Measurements from ENCODE around the gene COA5.

COA5 gene

DNA sequence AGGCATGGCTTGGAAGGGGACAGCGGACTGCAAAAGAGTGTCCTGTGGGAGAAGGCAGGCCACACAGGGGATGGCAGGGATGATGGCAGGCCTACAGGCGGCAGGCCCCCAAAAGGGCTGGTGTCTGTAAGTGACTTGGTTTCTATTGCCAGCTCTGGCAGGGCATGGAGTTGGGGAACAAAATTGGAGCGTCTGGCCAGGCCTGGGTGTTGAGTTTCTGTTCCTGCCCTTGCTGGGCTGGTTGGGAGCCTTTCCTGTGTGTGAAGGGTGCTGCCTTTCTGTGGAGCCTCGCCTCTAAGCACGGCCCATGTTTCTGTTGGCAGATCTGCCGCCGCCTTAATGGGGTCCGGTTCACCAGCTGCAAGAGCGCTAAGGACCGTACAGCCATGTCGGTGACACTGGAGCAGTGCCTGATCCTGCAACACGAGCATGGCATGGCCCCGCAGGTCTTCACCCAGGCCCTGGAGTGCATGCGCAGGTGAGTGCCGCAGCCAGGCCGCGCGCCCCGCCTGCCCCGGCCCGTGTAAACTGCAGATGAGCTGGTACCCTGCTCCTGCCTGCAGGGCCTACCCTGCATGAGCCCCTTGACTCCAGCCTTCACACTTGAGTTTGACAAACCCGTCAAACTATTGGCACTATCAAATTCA, 31.5 kb downstream of the COA5 start:
- no peak for TF ChIP-seq SIN3A (IDR thresholded peaks at IDR 0.05; ENCODE audit: borderline replicate concordance, insufficient read depth, low read length)
- no peak for TF ChIP-seq TAF1 (IDR thresholded peaks at IDR 0.05; ENCODE audit: borderline replicate concordance, insufficient read depth, low read length)
- TF ChIP-seq POLR2AphosphoS5 (IDR thresholded peaks at IDR 0.05; ENCODE audit: low read depth, low read length), result no peak
- no peak for TF ChIP-seq FOXP2 (optimal IDR thresholded peaks at IDR 0.05; ENCODE audit: borderline replicate concordance, extremely low read depth, extremely low read length, insufficient read depth)
- no peak for TF ChIP-seq REST (IDR thresholded peaks at IDR 0.05; ENCODE audit: insufficient read depth in 1 of 2, low read depth in 2 of 2, low read length in 2 of 2)

DNA sequence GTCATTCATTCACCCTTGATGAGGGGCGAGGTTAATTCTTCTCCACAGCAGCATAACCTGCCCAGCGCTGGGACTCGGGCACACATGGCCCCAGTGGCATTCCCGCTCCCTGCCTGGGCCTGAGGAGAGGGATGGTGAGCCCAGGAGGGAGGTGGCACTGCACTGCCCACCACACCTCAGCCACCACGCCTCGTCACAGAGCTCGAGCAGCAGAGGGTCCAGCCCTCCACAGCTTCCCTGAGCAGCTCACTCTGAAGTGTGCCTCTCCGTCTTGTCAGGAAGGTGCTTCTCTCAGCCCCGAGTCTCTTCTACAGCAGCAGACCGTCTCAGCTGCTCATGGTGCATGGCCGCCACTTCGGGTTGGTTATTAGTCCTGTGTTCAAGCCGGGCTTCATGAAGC, 34.9 kb downstream of the COA5 start:
- TF ChIP-seq FOXP2 (optimal IDR thresholded peaks at IDR 0.05; ENCODE audit: borderline replicate concordance, extremely low read depth, extremely low read length, insufficient read depth) (no peak), REST (IDR thresholded peaks at IDR 0.05; ENCODE audit: insufficient read depth in 1 of 2, low read depth in 2 of 2, low read length in 2 of 2) (no peak), POLR2AphosphoS5 (IDR thresholded peaks at IDR 0.05; ENCODE audit: low read depth, low read length) (no peak)

GRCh38 chr2:98572676-98573075, 35.6 kb downstream of the COA5 start:
- TF ChIP-seq SIN3A (IDR thresholded peaks at IDR 0.05; ENCODE audit: borderline replicate concordance, insufficient read depth, low read length) (no peak), POLR2AphosphoS5 (IDR thresholded peaks at IDR 0.05; ENCODE audit: low read depth, low read length) (no peak), REST (IDR thresholded peaks at IDR 0.05; ENCODE audit: insufficient read depth in 1 of 2, low read depth in 2 of 2, low read length in 2 of 2) (no peak)

DNA sequence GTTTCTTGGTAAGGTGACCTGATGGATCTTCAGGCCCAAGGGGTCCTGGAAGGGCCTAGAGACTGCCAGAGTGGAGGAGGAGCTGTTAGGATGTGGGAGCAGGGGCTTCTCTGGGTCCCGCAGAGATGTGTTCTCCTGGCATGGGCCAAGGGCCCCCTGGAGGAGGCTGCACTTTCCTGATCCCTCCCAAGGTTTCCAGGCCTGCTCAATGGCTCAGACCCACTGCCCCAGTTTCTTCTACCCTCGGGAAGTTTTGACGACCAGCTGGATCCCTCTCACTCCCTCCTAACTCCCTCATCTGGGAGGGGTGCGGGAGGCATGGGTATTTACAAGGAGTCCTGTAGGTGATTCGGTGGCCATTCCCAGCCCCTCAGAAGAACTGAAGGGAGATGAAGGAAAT, 36.1 kb downstream of the COA5 start:
- no peak for TF ChIP-seq SIN3A (IDR thresholded peaks at IDR 0.05; ENCODE audit: borderline replicate concordance, insufficient read depth, low read length)

DNA sequence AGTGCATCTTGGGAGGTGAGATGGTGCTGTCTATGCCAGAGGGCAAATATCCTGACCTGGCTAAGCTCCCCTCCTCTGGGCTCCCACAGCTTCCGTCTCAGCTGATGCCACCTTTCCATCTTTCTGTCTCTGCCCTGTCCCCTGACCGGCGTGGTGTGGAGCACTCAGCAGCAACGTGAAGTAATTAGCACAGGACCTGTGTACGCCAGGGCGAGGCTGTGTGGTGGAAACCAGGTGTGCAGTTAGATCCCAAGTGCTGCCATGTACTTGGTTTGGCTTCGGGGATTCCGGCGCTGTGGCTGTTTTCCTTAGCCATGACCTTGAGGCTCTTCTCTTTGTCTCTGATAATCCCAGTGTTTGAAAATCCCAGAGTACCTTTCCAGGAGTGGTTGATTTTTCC, 36.5 kb downstream of the COA5 start:
- TF ChIP-seq FOXP2 (optimal IDR thresholded peaks at IDR 0.05; ENCODE audit: borderline replicate concordance, extremely low read depth, extremely low read length, insufficient read depth), result no peak
- no peak for TF ChIP-seq TAF1 (IDR thresholded peaks at IDR 0.05; ENCODE audit: borderline replicate concordance, insufficient read depth, low read length)
- TF ChIP-seq POLR2AphosphoS5 (IDR thresholded peaks at IDR 0.05; ENCODE audit: low read depth, low read length), result no peak
- no peak for TF ChIP-seq SIN3A (IDR thresholded peaks at IDR 0.05; ENCODE audit: borderline replicate concordance, insufficient read depth, low read length)
- TF ChIP-seq REST (IDR thresholded peaks at IDR 0.05; ENCODE audit: insufficient read depth in 1 of 2, low read depth in 2 of 2, low read length in 2 of 2), result no peak

All from PFSK-1 (cell line).